Measurements from ENCODE around the gene SUFU. TPM values are rescaled to one million over a fixed set of nuclear protein-coding genes. Genes with fewer than 3 reads are reported as not detected.

SUFU gene
- total and polyA plus RNA-seq, 2 of the 13 experiments (the other 11 are each of a cell fraction or from before 2014, with no cell fraction given) = 2.9 to 5.5 TPM

- TF ChIP-seq ZNF687 (CRISPR knock-in tag; IDR thresholded peaks at IDR 0.05) (peak; percentile 98), ZNF740 (CRISPR knock-in tag; IDR thresholded peaks at IDR 0.05) (no peak), REST (IDR thresholded peaks at IDR 0.05; ENCODE audit: borderline replicate concordance in 1 of 2, low read depth in 1 of 2, low read length in 2 of 2) (no peak; a peak in 1 of 4 replicates), ZKSCAN8 (CRISPR knock-in tag; IDR thresholded peaks at IDR 0.05; ENCODE audit: borderline replicate concordance) (no peak; the same call in 1 of the 2 replicates), ZGPAT (CRISPR knock-in tag; IDR thresholded peaks at IDR 0.05) (peak; percentile 88; the same call in 1 of the 2 replicates), GFI1 (CRISPR knock-in tag; IDR thresholded peaks at IDR 0.05; ENCODE audit: borderline replicate concordance) (peak; percentile 56; the same call in 1 of the 2 replicates), STAT5B (CRISPR knock-in tag; IDR thresholded peaks at IDR 0.05) (no peak), TEF (CRISPR knock-in tag; IDR thresholded peaks at IDR 0.05) (no peak), MTERF4 (CRISPR knock-in tag; IDR thresholded peaks at IDR 0.05) (no peak; the same call in 1 of the 2 replicates), ZSCAN29 (CRISPR knock-in tag; conservative IDR thresholded peaks at IDR 0.05) (peak; percentile 72; the same call in 1 of the 2 replicates), ZNF441 (CRISPR knock-in tag; IDR thresholded peaks at IDR 0.05; ENCODE audit: borderline replicate concordance) (peak; percentile 82; the same call in 1 of the 2 replicates), DRAP1 (CRISPR knock-in tag; IDR thresholded peaks at IDR 0.05) (peak; percentile 82), GABPB1 (CRISPR knock-in tag; IDR thresholded peaks at IDR 0.05) (peak; percentile 59), ASH2L (IDR thresholded peaks at IDR 0.05; ENCODE audit: insufficient read length, low read depth, low read length) (peak; percentile 88), POGZ (CRISPR knock-in tag; IDR thresholded peaks at IDR 0.05) (peak; percentile 80)
Observed at GRCh38 chr10:102597131-102597991, 93.6 kb downstream of the SUFU start (continued).

Data from HepG2 (cell line).